PC-9 (cell line): ENCODE measurements around the gene N4BP2L1.

Experiments
- EZH2 ChIP-seq: fragments of 200-600 bp; sonication (generic); IDR thresholded peaks from 2 replicates; pipeline ENCODE4 v1.8.0; 2017; ENCODE audit warnings: antibody characterized with exemption, low read depth
- TF ChIP-seq, protein P1 (sequence below): fragments of 200-600 bp; sonication (generic); conservative IDR thresholded peaks from 2 replicates; pipeline ENCODE4 v1.6.1; 2017; ENCODE audit warnings: mixed run types, antibody characterized with exemption, mild to moderate bottlenecking, moderate library complexity

GRCh38 chr13:32390048-32390447, 37.9 kb downstream of the N4BP2L1 start:
- TF ChIP-seq, protein P1, sequence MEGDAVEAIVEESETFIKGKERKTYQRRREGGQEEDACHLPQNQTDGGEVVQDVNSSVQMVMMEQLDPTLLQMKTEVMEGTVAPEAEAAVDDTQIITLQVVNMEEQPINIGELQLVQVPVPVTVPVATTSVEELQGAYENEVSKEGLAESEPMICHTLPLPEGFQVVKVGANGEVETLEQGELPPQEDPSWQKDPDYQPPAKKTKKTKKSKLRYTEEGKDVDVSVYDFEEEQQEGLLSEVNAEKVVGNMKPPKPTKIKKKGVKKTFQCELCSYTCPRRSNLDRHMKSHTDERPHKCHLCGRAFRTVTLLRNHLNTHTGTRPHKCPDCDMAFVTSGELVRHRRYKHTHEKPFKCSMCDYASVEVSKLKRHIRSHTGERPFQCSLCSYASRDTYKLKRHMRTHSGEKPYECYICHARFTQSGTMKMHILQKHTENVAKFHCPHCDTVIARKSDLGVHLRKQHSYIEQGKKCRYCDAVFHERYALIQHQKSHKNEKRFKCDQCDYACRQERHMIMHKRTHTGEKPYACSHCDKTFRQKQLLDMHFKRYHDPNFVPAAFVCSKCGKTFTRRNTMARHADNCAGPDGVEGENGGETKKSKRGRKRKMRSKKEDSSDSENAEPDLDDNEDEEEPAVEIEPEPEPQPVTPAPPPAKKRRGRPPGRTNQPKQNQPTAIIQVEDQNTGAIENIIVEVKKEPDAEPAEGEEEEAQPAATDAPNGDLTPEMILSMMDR = no peak
- no peak for TF ChIP-seq EZH2
